ENCODE results near the gene THRSP. TPM values are rescaled to one million over a fixed set of nuclear protein-coding genes. Genes with fewer than 3 reads are reported as not detected.

The THRSP gene
- total and polyA plus RNA-seq, 2 experiments from 2014 or later: not detected

DNA sequence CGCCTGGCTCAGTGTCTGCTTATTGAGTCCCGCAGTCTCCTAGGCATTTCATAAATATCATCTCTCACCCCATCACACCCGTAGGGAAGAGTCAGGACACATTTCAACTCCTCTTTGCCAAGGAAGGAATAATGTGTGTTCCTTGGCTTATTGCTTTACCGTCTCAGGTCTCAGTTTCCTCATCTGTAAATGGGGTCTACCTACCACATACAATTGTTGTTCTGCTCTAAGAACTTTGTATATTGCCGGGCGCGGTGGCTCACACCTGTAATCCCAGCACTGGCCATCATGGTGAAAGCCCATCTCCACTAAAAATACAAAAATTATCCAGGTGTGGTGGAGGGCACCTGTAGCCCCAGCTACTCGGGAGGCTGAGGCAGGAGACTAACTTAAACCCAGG is 3.1 kb upstream of the THRSP start:
- DNase-seq (ENCODE audit: low spot score) (no peak), ATAC-seq (no peak)
- Mint-ChIP-seq H3K9me3 (no peaks in the 10 kb centered on the region), H3K4me1 (no peaks in the 10 kb centered on the region), H3K27ac (no peak overlapping the region), H3K4me3 (no peak overlapping the region), H3K27me3 (ENCODE audit: insufficient read depth, low read depth, poor library complexity) (peaks cover 2% of the 10 kb centered on the region), H3K36me3 (ENCODE audit: low read depth) (no peaks in the 10 kb centered on the region)
- Histone ChIP-seq H4K20me1 (replicated peaks; ENCODE audit: insufficient read depth) (no peaks in the 10 kb centered on the region), H3K9me2 (ENCODE audit: insufficient read depth) (no peaks in the 10 kb centered on the region), H3K4me3 (no peak overlapping the region), H3K4me2 (no peak overlapping the region), H3K79me2 (replicated peaks; ENCODE audit: insufficient read depth) (no peaks in the 10 kb centered on the region), H3K27ac (ENCODE audit: low read depth) (no peak overlapping the region), H3K27me3 (ENCODE audit: insufficient read depth) (no peaks in the 10 kb centered on the region), H3K4me1 (ENCODE audit: insufficient read depth) (no peaks in the 10 kb centered on the region), H3K36me3 (ENCODE audit: insufficient read depth) (no peaks in the 10 kb centered on the region), H2AFZ (no peak overlapping the region), H3F3A (replicated peaks; ENCODE audit: low read depth) (no peaks in the 10 kb centered on the region)
- TF ChIP-seq EZH2 (IDR thresholded peaks at IDR 0.05; ENCODE audit: low read depth, unreplicated experiment) (no peak), NANOG (IDR thresholded peaks at IDR 0.05; ENCODE audit: borderline replicate concordance) (no peak), CREB1 (CRISPR knock-in tag; IDR thresholded peaks at IDR 0.05; ENCODE audit: low read depth) (no peak), STAT1 (IDR thresholded peaks at IDR 0.05; ENCODE audit: unreplicated experiment) (no peak), EZH2phosphoT487 (IDR thresholded peaks at IDR 0.05; ENCODE audit: unreplicated experiment) (no peak), POLR2AphosphoS5 (IDR thresholded peaks at IDR 0.05; ENCODE audit: low read depth) (no peak), ZNF114 (CRISPR knock-in tag; IDR thresholded peaks at IDR 0.05) (no peak), ZNF331 (CRISPR knock-in tag; IDR thresholded peaks at IDR 0.05; ENCODE audit: low read depth) (no peak), JUNB (IDR thresholded peaks at IDR 0.05; ENCODE audit: unreplicated experiment) (no peak)
- TF ChIP-seq, protein P1, sequence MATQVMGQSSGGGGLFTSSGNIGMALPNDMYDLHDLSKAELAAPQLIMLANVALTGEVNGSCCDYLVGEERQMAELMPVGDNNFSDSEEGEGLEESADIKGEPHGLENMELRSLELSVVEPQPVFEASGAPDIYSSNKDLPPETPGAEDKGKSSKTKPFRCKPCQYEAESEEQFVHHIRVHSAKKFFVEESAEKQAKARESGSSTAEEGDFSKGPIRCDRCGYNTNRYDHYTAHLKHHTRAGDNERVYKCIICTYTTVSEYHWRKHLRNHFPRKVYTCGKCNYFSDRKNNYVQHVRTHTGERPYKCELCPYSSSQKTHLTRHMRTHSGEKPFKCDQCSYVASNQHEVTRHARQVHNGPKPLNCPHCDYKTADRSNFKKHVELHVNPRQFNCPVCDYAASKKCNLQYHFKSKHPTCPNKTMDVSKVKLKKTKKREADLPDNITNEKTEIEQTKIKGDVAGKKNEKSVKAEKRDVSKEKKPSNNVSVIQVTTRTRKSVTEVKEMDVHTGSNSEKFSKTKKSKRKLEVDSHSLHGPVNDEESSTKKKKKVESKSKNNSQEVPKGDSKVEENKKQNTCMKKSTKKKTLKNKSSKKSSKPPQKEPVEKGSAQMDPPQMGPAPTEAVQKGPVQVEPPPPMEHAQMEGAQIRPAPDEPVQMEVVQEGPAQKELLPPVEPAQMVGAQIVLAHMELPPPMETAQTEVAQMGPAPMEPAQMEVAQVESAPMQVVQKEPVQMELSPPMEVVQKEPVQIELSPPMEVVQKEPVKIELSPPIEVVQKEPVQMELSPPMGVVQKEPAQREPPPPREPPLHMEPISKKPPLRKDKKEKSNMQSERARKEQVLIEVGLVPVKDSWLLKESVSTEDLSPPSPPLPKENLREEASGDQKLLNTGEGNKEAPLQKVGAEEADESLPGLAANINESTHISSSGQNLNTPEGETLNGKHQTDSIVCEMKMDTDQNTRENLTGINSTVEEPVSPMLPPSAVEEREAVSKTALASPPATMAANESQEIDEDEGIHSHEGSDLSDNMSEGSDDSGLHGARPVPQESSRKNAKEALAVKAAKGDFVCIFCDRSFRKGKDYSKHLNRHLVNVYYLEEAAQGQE (IDR thresholded peaks at IDR 0.05; ENCODE audit: unreplicated experiment): no peak
- TF ChIP-seq, protein P2, sequence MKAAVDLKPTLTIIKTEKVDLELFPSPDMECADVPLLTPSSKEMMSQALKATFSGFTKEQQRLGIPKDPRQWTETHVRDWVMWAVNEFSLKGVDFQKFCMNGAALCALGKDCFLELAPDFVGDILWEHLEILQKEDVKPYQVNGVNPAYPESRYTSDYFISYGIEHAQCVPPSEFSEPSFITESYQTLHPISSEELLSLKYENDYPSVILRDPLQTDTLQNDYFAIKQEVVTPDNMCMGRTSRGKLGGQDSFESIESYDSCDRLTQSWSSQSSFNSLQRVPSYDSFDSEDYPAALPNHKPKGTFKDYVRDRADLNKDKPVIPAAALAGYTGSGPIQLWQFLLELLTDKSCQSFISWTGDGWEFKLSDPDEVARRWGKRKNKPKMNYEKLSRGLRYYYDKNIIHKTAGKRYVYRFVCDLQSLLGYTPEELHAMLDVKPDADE (IDR thresholded peaks at IDR 0.05): no peak
- TF ChIP-seq, protein P3, sequence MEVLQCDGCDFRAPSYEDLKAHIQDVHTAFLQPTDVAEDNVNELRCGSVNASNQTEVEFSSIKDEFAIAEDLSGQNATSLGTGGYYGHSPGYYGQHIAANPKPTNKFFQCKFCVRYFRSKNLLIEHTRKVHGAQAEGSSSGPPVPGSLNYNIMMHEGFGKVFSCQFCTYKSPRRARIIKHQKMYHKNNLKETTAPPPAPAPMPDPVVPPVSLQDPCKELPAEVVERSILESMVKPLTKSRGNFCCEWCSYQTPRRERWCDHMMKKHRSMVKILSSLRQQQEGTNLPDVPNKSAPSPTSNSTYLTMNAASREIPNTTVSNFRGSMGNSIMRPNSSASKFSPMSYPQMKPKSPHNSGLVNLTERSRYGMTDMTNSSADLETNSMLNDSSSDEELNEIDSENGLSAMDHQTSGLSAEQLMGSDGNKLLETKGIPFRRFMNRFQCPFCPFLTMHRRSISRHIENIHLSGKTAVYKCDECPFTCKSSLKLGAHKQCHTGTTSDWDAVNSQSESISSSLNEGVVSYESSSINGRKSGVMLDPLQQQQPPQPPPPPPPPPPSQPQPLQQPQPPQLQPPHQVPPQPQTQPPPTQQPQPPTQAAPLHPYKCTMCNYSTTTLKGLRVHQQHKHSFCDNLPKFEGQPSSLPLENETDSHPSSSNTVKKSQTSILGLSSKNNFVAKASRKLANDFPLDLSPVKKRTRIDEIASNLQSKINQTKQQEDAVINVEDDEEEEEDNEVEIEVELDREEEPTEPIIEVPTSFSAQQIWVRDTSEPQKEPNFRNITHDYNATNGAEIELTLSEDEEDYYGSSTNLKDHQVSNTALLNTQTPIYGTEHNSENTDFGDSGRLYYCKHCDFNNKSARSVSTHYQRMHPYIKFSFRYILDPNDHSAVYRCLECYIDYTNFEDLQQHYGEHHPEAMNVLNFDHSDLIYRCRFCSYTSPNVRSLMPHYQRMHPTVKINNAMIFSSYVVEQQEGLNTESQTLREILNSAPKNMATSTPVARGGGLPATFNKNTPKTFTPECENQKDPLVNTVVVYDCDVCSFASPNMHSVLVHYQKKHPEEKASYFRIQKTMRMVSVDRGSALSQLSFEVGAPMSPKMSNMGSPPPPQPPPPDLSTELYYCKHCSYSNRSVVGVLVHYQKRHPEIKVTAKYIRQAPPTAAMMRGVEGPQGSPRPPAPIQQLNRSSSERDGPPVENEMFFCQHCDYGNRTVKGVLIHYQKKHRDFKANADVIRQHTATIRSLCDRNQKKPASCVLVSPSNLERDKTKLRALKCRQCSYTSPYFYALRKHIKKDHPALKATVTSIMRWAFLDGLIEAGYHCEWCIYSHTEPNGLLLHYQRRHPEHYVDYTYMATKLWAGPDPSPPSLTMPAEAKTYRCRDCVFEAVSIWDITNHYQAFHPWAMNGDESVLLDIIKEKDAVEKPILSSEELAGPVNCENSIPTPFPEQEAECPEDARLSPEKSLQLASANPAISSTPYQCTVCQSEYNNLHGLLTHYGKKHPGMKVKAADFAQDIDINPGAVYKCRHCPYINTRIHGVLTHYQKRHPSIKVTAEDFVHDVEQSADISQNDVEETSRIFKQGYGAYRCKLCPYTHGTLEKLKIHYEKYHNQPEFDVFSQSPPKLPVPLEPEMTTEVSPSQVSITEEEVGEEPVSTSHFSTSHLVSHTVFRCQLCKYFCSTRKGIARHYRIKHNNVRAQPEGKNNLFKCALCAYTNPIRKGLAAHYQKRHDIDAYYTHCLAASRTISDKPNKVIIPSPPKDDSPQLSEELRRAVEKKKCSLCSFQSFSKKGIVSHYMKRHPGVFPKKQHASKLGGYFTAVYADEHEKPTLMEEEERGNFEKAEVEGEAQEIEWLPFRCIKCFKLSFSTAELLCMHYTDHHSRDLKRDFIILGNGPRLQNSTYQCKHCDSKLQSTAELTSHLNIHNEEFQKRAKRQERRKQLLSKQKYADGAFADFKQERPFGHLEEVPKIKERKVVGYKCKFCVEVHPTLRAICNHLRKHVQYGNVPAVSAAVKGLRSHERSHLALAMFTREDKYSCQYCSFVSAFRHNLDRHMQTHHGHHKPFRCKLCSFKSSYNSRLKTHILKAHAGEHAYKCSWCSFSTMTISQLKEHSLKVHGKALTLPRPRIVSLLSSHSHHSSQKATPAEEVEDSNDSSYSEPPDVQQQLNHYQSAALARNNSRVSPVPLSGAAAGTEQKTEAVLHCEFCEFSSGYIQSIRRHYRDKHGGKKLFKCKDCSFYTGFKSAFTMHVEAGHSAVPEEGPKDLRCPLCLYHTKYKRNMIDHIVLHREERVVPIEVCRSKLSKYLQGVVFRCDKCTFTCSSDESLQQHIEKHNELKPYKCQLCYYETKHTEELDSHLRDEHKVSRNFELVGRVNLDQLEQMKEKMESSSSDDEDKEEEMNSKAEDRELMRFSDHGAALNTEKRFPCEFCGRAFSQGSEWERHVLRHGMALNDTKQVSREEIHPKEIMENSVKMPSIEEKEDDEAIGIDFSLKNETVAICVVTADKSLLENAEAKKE (CRISPR knock-in tag; IDR thresholded peaks at IDR 0.05): no peak
- TF ChIP-seq, protein P4, sequence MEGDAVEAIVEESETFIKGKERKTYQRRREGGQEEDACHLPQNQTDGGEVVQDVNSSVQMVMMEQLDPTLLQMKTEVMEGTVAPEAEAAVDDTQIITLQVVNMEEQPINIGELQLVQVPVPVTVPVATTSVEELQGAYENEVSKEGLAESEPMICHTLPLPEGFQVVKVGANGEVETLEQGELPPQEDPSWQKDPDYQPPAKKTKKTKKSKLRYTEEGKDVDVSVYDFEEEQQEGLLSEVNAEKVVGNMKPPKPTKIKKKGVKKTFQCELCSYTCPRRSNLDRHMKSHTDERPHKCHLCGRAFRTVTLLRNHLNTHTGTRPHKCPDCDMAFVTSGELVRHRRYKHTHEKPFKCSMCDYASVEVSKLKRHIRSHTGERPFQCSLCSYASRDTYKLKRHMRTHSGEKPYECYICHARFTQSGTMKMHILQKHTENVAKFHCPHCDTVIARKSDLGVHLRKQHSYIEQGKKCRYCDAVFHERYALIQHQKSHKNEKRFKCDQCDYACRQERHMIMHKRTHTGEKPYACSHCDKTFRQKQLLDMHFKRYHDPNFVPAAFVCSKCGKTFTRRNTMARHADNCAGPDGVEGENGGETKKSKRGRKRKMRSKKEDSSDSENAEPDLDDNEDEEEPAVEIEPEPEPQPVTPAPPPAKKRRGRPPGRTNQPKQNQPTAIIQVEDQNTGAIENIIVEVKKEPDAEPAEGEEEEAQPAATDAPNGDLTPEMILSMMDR (conservative IDR thresholded peaks at IDR 0.05; ENCODE audit: low read depth in 2 of 2): no peak
